Ovary (tissue), 3 donors: ENCODE data around the gene FGF3.

ENCODE experiments used
- CTCF ChIP-seq, 3 donors: fragments of 450-650 bp in 2 of 3; fragments of 200-600 bp in 1 of 3; IDR thresholded peaks; one replicate each; pipeline versions ENCODE4 v1.5.1 to v1.8.0; 2016 to 2022; ENCODE audit warnings: antibody characterized with exemption in 3 of 3, mild to moderate bottlenecking in 1 of 3
- EP300 ChIP-seq: sonication (generic); formaldehyde crosslinking; IDR thresholded peaks from one replicate; pipeline ENCODE4 v1.6.1; 2017; ENCODE audit warnings: antibody characterized with exemption
- POLR2A ChIP-seq: fragments of 450-650 bp; IDR thresholded peaks from one replicate; pipeline ENCODE4 v1.6.1; 2017; ENCODE audit warnings: antibody characterized with exemption, mild to moderate bottlenecking, moderate library complexity
- donor health status: DM: no; HTN: no; CAD: no.

- no peak for TF ChIP-seq CTCF (IDR thresholded peaks at IDR 0.05)
- no peak for TF ChIP-seq POLR2A
- TF ChIP-seq EP300 = no peak
These were observed 45.8 kb upstream of the FGF3 start for GRCh38 chr11:69864686-69865661.
